Hippocampal formation (tissue), 2 donors: ENCODE results near the gene KBTBD13.

Experiments used
- DNase-seq, 2 donors: peaks; one replicate each; lab custom pipeline; 2025; lab: John Stamatoyannopoulos, UW

KBTBD13 gene

GRCh38 chr15:65051266-65051665, 25.3 kb upstream of the KBTBD13 start:
- no peak for DNase-seq

- DNase-seq, result no peak
Measured at GRCh38 chr15:65052956-65053355, 23.6 kb upstream of the KBTBD13 start.

- peak; percentile 71 to 79 for DNase-seq
Measured at GRCh38 chr15:65054333-65055200, 22.0 kb upstream of the KBTBD13 start.

- DNase-seq, result no peak
Measured at GRCh38 chr15:65055201-65055870, 21.2 kb upstream of the KBTBD13 start.

- peak in 1 of 2 donors; percentile 33 for DNase-seq
Measured at GRCh38 chr15:65056106-65056505, 20.4 kb upstream of the KBTBD13 start.

GRCh38 chr15:65056868-65057548, 19.5 kb upstream of the KBTBD13 start:
- DNase-seq, result no peak

GRCh38 chr15:65057549-65057940, 19.0 kb upstream of the KBTBD13 start:
- DNase-seq, result no peak

GRCh38 chr15:65058394-65059368, 17.9 kb upstream of the KBTBD13 start:
- peak in 1 of 2 donors; percentile 32 for DNase-seq

GRCh38 chr15:65059369-65059750, 17.2 kb upstream of the KBTBD13 start:
- no peak for DNase-seq

- DNase-seq, result no peak
Measured at GRCh38 chr15:65059931-65060596, 16.5 kb upstream of the KBTBD13 start.

- peak; percentile 44 to 50 for DNase-seq
Measured at GRCh38 chr15:65060641-65061397, 15.7 kb upstream of the KBTBD13 start.

- no peak for DNase-seq
Measured at GRCh38 chr15:65062061-65062460, 14.5 kb upstream of the KBTBD13 start.

- DNase-seq, result no peak
Measured at GRCh38 chr15:65062726-65063125, 13.8 kb upstream of the KBTBD13 start.

- no peak for DNase-seq
Measured at GRCh38 chr15:65066001-65066634, 10.4 kb upstream of the KBTBD13 start.

- no peak for DNase-seq
Measured at GRCh38 chr15:65066635-65067316, 9.8 kb upstream of the KBTBD13 start.

- no peak for DNase-seq
Measured at GRCh38 chr15:65067317-65067644, 9.3 kb upstream of the KBTBD13 start.

GRCh38 chr15:65067645-65068402, 8.7 kb upstream of the KBTBD13 start, which contains the start of gene RASL12:
Gene RASL12, minus strand, starts transcription at chr15:65067991. Its CDS starts 156 bp downstream, at chr15:65067835.
- DNase-seq, result no peak

- DNase-seq, result no peak
Measured at GRCh38 chr15:65068403-65068788, 8.2 kb upstream of the KBTBD13 start.
